ENCODE data around the gene CTIF. TPM values are rescaled to one million over a fixed set of nuclear protein-coding genes. Genes with fewer than 3 reads are reported as not detected.

Gene CTIF
- total RNA-seq, 1 donor from 2014 or later: 54.8 TPM

GRCh38 chr18:48533340-48534070, 5.3 kb upstream of the CTIF start:
- H3K36me3 ChIP-seq: no peaks in the 10 kb centered on the region
- no peak overlapping the region for H3K4me3 ChIP-seq
- peaks cover 5% of the 10 kb centered on the region for H3K4me1 ChIP-seq
- no peak for TF ChIP-seq CTCF (IDR thresholded peaks at IDR 0.05)
- no peak overlapping the region for H3K27ac ChIP-seq
- no peak for DNase-seq
- intact Hi-C loops (cut with DNase I): no loop called here
- no peaks in the 10 kb centered on the region for H3K9me3 ChIP-seq
- no peaks in the 10 kb centered on the region for H3K27me3 ChIP-seq (ENCODE audit: low read depth)
- ATAC-seq: no peak

GRCh38 chr18:48534364-48534763, 4.5 kb upstream of the CTIF start:
- Histone ChIP-seq H3K4me3 (no peak overlapping the region), H3K27ac (no peak overlapping the region), H3K4me1 (peaks cover 6% of the 10 kb centered on the region), H3K9me3 (no peaks in the 10 kb centered on the region), H3K36me3 (no peaks in the 10 kb centered on the region), H3K27me3 (ENCODE audit: low read depth) (no peaks in the 10 kb centered on the region)
- ATAC-seq (no peak), DNase-seq (no peak)
- TF ChIP-seq CTCF (IDR thresholded peaks at IDR 0.05): no peak
- intact Hi-C loops (cut with DNase I): no loop called here

- no peak for DNase-seq
- peaks cover 6% of the 10 kb centered on the region for H3K4me1 ChIP-seq
- H3K4me3 ChIP-seq: no peak overlapping the region
- ATAC-seq: no peak
- H3K27me3 ChIP-seq (ENCODE audit: low read depth): no peaks in the 10 kb centered on the region
- no peaks in the 10 kb centered on the region for H3K9me3 ChIP-seq
- H3K27ac ChIP-seq: no peak overlapping the region
- TF ChIP-seq CTCF (IDR thresholded peaks at IDR 0.05): no peak
- H3K36me3 ChIP-seq: no peaks in the 10 kb centered on the region
- intact Hi-C loops (cut with DNase I): no loop called here
Observed at GRCh38 chr18:48535956-48536355, 2.9 kb upstream of the CTIF start.

- Histone ChIP-seq H3K9me3 (no peaks in the 10 kb centered on the region), H3K4me3 (no peak overlapping the region), H3K27me3 (ENCODE audit: low read depth) (no peaks in the 10 kb centered on the region), H3K4me1 (peaks cover 9% of the 10 kb centered on the region), H3K36me3 (no peaks in the 10 kb centered on the region), H3K27ac (no peak overlapping the region)
- no peak for ATAC-seq
- intact Hi-C loops (cut with DNase I): no loop called here
- no peak for DNase-seq
- TF ChIP-seq CTCF (IDR thresholded peaks at IDR 0.05): no peak
Observed at GRCh38 chr18:48536516-48536915, 2.3 kb upstream of the CTIF start.

- no peak for TF ChIP-seq CTCF (IDR thresholded peaks at IDR 0.05)
- Histone ChIP-seq H3K4me3 (peak overlapping the region; percentile 80), H3K27me3 (ENCODE audit: low read depth) (no peaks in the 10 kb centered on the region), H3K9me3 (no peaks in the 10 kb centered on the region), H3K4me1 (peaks cover 14% of the 10 kb centered on the region), H3K27ac (peak overlapping the region; percentile 89), H3K36me3 (no peaks in the 10 kb centered on the region)
- DNase-seq: peak; percentile 65
- ATAC-seq: peak; percentile 44 to 49
- intact Hi-C loops (cut with DNase I): no loop called here
Observed at GRCh38 chr18:48539406-48540250, 797 bp downstream of the CTIF start.
